HEK293T (cell line): ENCODE results near the gene TJP1.

Experiments used
- CTCF ChIA-PET: fragments of 350-600 bp; formaldehyde crosslinking; extraction: SDS; loops from one replicate; lab custom pipeline; 2021; ENCODE audit warnings: antibody characterized with exemption, inconsistent platforms; lab: Yijun Ruan, JAX
- POLR2A ChIA-PET: fragments of 350-600 bp; formaldehyde crosslinking; extraction: SDS; loops from one replicate; lab custom pipeline; 2020; ENCODE audit warnings: antibody characterized with exemption, inconsistent platforms; lab: Yijun Ruan, JAX
- DNase-seq: peaks from one replicate; pipeline ENCODE4 v3.0.0; 2012; ENCODE audit warnings: mixed read lengths; ENCODE audit errors: extremely low spot score
- ARNT ChIP-seq: fragments of 450-650 bp; IDR thresholded peaks from 2 replicates; pipeline ENCODE4 v1.6.1; 2017; ENCODE audit warnings: mild to moderate bottlenecking
- BHLHE40 ChIP-seq: fragments of 450-650 bp; IDR thresholded peaks from 2 replicates; pipeline ENCODE4 v1.6.1; 2016; ENCODE audit warnings: mild to moderate bottlenecking, moderate library complexity, borderline replicate concordance
- CTBP1 ChIP-seq: fragments of 450-650 bp; IDR thresholded peaks from 2 replicates; pipeline ENCODE4 v1.6.1; 2016; ENCODE audit warnings: borderline replicate concordance
- ELF4 ChIP-seq: fragments of 450-650 bp; IDR thresholded peaks from 2 replicates; pipeline ENCODE4 v1.6.1; 2017; ENCODE audit warnings: antibody characterized with exemption
- FOXA1 ChIP-seq: fragments of 450-650 bp; IDR thresholded peaks from 2 replicates; pipeline ENCODE4 v1.6.1; 2016; ENCODE audit warnings: mild to moderate bottlenecking
- FOXK2 ChIP-seq: fragments of 450-650 bp; IDR thresholded peaks from 2 replicates; pipeline ENCODE4 v1.6.1; 2016; ENCODE audit warnings: mild to moderate bottlenecking
- FOXM1 ChIP-seq: fragments of 450-650 bp; IDR thresholded peaks from 2 replicates; pipeline ENCODE4 v1.6.1; 2017; ENCODE audit warnings: mild to moderate bottlenecking, borderline replicate concordance
- HDGF ChIP-seq: fragments of 450-650 bp; IDR thresholded peaks from 2 replicates; pipeline ENCODE4 v1.6.1; 2017; ENCODE audit warnings: antibody characterized with exemption, borderline replicate concordance
- L3MBTL2 ChIP-seq: fragments of 450-650 bp; conservative IDR thresholded peaks from 2 replicates; pipeline ENCODE4 v1.6.1; 2016; ENCODE audit warnings: mild to moderate bottlenecking
- LEF1 ChIP-seq: fragments of 450-650 bp; IDR thresholded peaks from 2 replicates; pipeline ENCODE4 v1.6.1; 2017; ENCODE audit warnings: mild to moderate bottlenecking, borderline replicate concordance
- NFRKB ChIP-seq: fragments of 450-650 bp; IDR thresholded peaks from 2 replicates; pipeline ENCODE4 v1.6.1; 2016; ENCODE audit warnings: mild to moderate bottlenecking, moderate library complexity
- SP1 ChIP-seq: fragments of 450-650 bp; IDR thresholded peaks from 2 replicates; pipeline ENCODE4 v1.6.1; 2017
- SUZ12 ChIP-seq: fragments of 450-650 bp; IDR thresholded peaks from 2 replicates; pipeline ENCODE4 v1.6.1; 2016; ENCODE audit warnings: mild to moderate bottlenecking
- TARDBP ChIP-seq: fragments of 450-650 bp; IDR thresholded peaks from 2 replicates; pipeline ENCODE4 v1.6.1; 2016
- ZNF384 ChIP-seq: fragments of 450-650 bp; IDR thresholded peaks from 2 replicates; pipeline ENCODE4 v1.6.1; 2016
- TF ChIP-seq, protein P1 (sequence below): fragments of 450-650 bp; IDR thresholded peaks from 2 replicates; pipeline ENCODE4 v1.6.1; 2016

TJP1 gene

DNA sequence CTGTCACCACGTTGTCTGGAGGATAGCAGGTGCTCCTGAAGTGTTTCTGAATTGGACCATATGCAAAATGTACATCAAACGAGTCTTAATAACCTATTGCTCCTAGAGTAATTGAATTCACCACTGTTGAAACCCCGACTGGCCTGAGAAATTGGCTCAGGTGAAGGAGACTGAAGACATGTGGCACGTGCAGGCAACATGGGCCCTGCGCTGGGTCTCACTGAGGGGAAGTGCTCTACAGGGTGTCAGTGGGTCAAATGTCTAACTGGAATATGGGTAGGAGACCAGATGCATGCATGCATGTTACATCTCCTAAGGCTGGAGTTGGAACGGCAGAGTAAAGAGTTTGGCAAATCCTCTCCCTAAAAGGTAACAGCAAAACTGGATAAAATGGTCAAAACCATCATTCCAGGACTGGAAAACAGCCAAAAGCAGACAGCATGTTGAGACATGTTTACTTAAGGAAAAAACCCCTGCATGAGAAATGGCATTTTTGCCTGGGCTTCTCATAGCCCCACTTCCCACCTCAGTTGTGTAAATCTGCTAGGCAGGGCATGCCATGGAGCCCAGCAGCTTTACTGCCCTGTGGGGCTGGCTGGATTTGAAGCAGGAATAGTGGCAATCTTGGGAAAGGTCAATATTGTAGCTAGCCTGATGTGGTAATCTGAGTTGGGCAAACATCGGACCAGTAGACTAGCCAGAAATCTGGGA is 131.3 kb downstream of the TJP1 start:
- DNase-seq = no peak
- CTCF ChIA-PET = no interaction called here
- POLR2A ChIA-PET = no interaction called here
- TF ChIP-seq TARDBP (no peak), ARNT (no peak), LEF1 (no peak), FOXK2 (no peak), FOXM1 (no peak)
- TF ChIP-seq, protein P1, sequence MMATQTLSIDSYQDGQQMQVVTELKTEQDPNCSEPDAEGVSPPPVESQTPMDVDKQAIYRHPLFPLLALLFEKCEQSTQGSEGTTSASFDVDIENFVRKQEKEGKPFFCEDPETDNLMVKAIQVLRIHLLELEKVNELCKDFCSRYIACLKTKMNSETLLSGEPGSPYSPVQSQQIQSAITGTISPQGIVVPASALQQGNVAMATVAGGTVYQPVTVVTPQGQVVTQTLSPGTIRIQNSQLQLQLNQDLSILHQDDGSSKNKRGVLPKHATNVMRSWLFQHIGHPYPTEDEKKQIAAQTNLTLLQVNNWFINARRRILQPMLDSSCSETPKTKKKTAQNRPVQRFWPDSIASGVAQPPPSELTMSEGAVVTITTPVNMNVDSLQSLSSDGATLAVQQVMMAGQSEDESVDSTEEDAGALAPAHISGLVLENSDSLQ = no peak

DNA sequence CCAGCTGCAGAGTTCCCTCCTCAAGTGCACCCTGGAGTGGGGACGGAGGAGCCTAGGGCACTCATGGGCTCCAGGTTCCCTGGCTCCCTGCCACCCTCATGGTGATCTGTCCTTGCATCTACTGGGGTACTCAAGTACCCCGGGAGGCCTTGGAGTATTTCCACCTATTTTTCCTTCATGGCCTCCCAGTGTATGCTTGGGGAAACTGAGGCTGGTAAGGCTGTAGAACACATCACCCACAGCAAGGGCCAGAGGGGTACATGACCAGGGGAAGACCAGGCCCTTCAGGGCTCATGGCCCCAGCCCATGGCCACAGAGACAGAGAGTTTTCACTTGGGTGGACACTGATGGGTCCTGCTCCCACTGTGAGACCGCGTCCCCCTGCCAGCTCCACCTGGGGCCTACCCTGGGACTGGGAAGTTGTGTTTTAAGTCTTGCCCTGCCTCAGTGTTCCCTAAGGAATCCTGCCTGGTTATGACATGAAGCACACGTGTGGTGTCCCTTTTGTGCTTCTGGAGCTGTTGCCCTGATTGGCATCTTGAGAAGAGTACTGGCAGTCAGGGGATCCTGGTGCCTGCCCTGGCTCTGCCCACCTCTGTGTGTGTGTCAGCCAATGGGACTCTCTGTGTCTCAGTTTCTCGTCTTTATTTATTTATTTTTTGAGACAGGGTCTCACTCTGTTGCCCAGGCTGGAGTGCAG is 132.8 kb downstream of the TJP1 start:
- TF ChIP-seq, protein P1 = no peak
- no peak for TF ChIP-seq CTBP1
- no peak for TF ChIP-seq ELF4
- TF ChIP-seq ARNT = no peak
- no peak for TF ChIP-seq SP1
- TF ChIP-seq L3MBTL2 = no peak
- TF ChIP-seq FOXK2 = no peak
- no peak for TF ChIP-seq SUZ12
- no peak for TF ChIP-seq HDGF
- no peak for TF ChIP-seq FOXM1
- TF ChIP-seq BHLHE40 = no peak
- TF ChIP-seq NFRKB = no peak
- TF ChIP-seq TARDBP = no peak
- no peak for TF ChIP-seq ZNF384
- TF ChIP-seq LEF1 = no peak
- CTCF ChIA-PET = no interaction called here
- DNase-seq = no peak
- POLR2A ChIA-PET = no interaction called here

DNA sequence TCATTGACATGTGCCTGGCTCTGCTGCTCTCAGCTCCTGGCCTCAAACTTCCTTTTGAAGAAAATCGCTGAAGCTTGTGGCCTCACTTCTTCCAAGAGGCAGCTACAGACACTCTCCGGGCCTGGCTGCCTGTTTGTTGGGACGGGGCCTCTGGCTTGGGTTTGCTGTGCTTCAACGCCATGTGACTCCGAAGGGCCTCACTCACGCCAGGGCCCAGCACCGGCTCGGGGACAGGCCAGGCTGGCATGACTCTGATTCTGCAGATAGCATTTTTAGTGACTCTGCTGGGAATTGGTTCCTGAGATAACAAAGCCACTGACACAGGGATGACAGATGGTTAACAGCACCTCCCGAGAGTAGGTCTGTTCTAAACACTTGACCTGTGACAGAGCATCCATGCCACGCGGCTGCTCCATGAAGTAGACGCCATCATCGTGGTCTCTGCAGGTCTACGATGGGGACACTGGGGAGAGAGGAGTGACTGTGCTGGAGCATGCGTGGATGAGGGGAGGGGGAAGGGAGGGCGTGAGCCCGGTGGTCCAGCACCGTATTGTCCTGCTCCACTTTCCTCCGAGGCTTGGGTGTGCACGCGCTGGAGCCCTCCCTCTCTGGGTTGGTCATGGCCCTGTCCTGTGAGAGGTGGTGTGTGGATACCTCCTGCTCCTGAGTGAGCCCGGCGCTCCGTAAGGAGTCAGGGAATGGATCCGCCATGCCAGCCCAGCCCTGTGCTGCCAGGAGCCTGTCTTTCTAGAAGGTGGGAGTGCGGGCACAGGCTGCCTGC is 133.6 kb downstream of the TJP1 start:
- TF ChIP-seq FOXA1 (no peak), CTBP1 (no peak), SP1 (no peak), ARNT (no peak), FOXK2 (no peak), BHLHE40 (no peak), ZNF384 (no peak), LEF1 (no peak), FOXM1 (no peak), NFRKB (no peak), ELF4 (no peak), SUZ12 (no peak), TARDBP (no peak), HDGF (no peak), L3MBTL2 (no peak)
- TF ChIP-seq, protein P1 = no peak
- ChIA-PET POLR2A (no interaction called here), CTCF (no interaction called here)
- DNase-seq = no peak

DNA sequence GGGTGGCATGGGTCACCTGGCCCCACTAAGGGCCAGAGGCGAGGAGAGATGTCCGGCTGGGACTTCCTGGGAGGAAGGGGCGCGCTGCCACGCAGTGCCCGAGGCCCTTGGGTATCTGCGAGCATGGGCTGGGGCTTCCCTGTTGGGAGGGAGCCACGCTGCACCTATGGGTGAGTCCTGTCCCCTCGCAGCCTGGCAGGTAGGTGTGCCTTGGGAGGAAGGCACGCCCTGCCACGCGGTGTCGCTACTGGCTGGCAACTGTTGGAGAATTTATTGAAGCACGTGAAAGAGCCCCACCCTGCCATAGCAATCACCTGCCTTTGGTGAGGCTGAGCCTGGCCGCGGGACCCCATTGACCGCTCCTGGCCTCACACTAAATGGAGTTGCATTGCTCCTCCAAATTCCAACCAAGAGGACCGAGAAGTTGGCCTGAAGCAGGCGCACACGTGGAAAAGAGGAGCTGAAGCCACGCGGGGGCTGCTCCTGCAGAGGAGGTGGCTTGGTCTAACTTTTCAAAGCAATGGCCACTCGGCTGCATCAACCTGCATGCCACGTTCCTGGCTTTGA is 134.2 kb downstream of the TJP1 start:
- TF ChIP-seq L3MBTL2 = no peak
- TF ChIP-seq BHLHE40 = no peak
- TF ChIP-seq SP1 = no peak
- no peak for TF ChIP-seq NFRKB
- no peak for TF ChIP-seq CTBP1
- TF ChIP-seq ZNF384 = no peak
- TF ChIP-seq TARDBP = no peak
- TF ChIP-seq, protein P1 = no peak
- no peak for TF ChIP-seq ARNT
- TF ChIP-seq LEF1 = no peak
- TF ChIP-seq FOXA1 = no peak
- no peak for TF ChIP-seq FOXM1
- TF ChIP-seq HDGF = no peak
- TF ChIP-seq SUZ12 = no peak
- CTCF ChIA-PET = no interaction called here
- POLR2A ChIA-PET = no interaction called here
- no peak for DNase-seq
